ENCODE data around the gene RIN3.

- TF ChIP-seq CTCF (IDR thresholded peaks at IDR 0.05) = no peak
- TF ChIP-seq EP300 (IDR thresholded peaks at IDR 0.05) = no peak
- TF ChIP-seq POLR2AphosphoS5 (IDR thresholded peaks at IDR 0.05) = no peak
Measured at GRCh38 chr14:92626041-92626440, 112.5 kb downstream of the RIN3 start.
